Esophagus squamous epithelium (tissue), 4 donors: ENCODE data around the gene ADRM1.

Experiments used
- CTCF ChIP-seq, 6 experiments: fragments of 450-650 bp in 4 of 6; fragments of 200-600 bp in 2 of 6; sonication (generic) in 2 of 6; IDR thresholded peaks; one replicate each; pipeline ENCODE4 v1.5.1; 2016 to 2019; ENCODE audit warnings: antibody characterized with exemption in 6 of 6, mild to moderate bottlenecking in 4 of 6, moderate library complexity in 4 of 6
- POLR2A ChIP-seq, 4 donors: fragments of 450-650 bp; IDR thresholded peaks; one replicate each; pipeline ENCODE4 v1.6.1; 2017; ENCODE audit warnings: antibody characterized with exemption in 4 of 4, mild to moderate bottlenecking in 4 of 4, moderate library complexity in 3 of 4

GRCh38 chr20:62344782-62345181, 42.0 kb downstream of the ADRM1 start:
- TF ChIP-seq CTCF (IDR thresholded peaks at IDR 0.05) (no peak), POLR2A (IDR thresholded peaks at IDR 0.05) (no peak)
